WTC11 (cell line): Measurements from ENCODE around the gene FZD2.

Source experiments
- ATF2 ChIP-seq: sonication (generic); formaldehyde crosslinking; IDR thresholded peaks from 2 replicates; pipeline ENCODE4 v1.8.1; 2022; ENCODE audit warnings: low read depth, missing genetic modification reagents, borderline replicate concordance
- CDX4 ChIP-seq: fragments of 250-450 bp; sonication (Bioruptor Pico); IDR thresholded peaks from 2 replicates; pipeline ENCODE4 v1.9.0; 2021; ENCODE audit warnings: moderate library complexity, mild to moderate bottlenecking, inconsistent platforms, borderline replicate concordance
- CTCF ChIP-seq: fragments of 200-600 bp; IDR thresholded peaks from 2 replicates; pipeline ENCODE4 v1.8.0; 2022; ENCODE audit warnings: antibody characterized with exemption
- E2F4 ChIP-seq: sonication (generic); formaldehyde crosslinking; IDR thresholded peaks from 2 replicates; pipeline ENCODE4 v1.8.1; 2022; ENCODE audit warnings: low read depth, mild to moderate bottlenecking, moderate library complexity, missing genetic modification reagents, borderline replicate concordance
- ELF4 ChIP-seq: sonication (generic); formaldehyde crosslinking; IDR thresholded peaks from 2 replicates; pipeline ENCODE4 v1.8.1; 2022; ENCODE audit warnings: low read depth, mild to moderate bottlenecking, moderate library complexity, missing genetic modification reagents
- MAX ChIP-seq: sonication (generic); formaldehyde crosslinking; IDR thresholded peaks from 2 replicates; pipeline ENCODE4 v1.8.0; 2022; ENCODE audit warnings: mild to moderate bottlenecking, missing genetic modification reagents
- NR3C1 ChIP-seq: sonication (generic); formaldehyde crosslinking; conservative IDR thresholded peaks from 2 replicates; pipeline ENCODE4 v1.8.1; 2023; ENCODE audit warnings: low read depth, mild to moderate bottlenecking, missing genetic modification reagents
- USF2 ChIP-seq: sonication (generic); formaldehyde crosslinking; IDR thresholded peaks from 2 replicates; pipeline ENCODE4 v1.8.1; 2023; ENCODE audit warnings: mild to moderate bottlenecking, missing genetic modification reagents, moderate library complexity

GRCh38 chr17:44527102-44527501, 30.2 kb upstream of the FZD2 start:
- TF ChIP-seq NR3C1 (CRISPR knock-in tag) (no peak), CDX4 (CRISPR knock-in tag) (no peak), E2F4 (no peak), ELF4 (no peak), CTCF (no peak), USF2 (no peak), MAX (CRISPR knock-in tag) (no peak), ATF2 (CRISPR knock-in tag) (no peak)
